HG03565 (cell line): Measurements from ENCODE around the gene CRYBG1.

Experiments used
- ATAC-seq: cut with Tn5 transposase; IDR thresholded peaks from one replicate; pipeline ENCODE4 v1.9.1; 2021; ENCODE audit warnings: mild to moderate bottlenecking, moderate library complexity; ENCODE audit not compliant: unreplicated experiment

The CRYBG1 gene

DNA sequence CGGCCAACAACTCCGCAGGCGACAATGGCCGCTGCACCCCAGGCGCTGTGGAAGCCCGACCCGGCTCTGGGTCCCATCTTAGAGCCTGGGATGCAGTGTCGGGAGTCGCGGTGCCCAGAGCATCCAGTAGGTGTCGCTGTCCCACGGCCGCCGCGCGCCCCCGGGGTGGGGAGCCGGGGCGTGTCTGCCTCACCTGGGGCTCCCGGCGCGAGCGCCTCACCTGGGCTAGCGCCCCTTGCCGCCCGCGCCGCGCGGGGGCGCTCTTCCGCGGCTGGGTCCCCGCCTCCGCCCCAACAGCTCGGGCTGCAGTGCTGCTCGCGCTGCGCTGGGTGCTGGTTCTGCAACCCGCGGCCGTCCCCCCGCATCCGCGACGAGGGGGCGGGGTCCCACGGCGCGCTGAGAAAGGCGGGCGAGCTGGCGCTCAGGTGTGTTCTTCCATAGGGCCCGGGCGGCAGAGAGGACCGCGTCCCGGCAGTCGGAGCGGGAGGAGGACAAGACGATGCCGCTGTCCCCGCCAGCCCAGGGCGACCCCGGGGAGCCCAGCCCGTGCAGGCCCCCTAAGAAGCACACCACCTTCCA lies at the start of gene CRYBG1:
Gene CRYBG1 (plus strand): TSS at position 308 of the 579 bp plus-strand sequence. CDS start 192 bp downstream, at position 500.
- ATAC-seq: peak; percentile 54

GRCh38 chr6:106315765-106316374 lies 44.6 kb upstream of the CRYBG1 start:
- no peak for ATAC-seq

GRCh38 chr6:106316375-106316766 lies 44.1 kb upstream of the CRYBG1 start:
- ATAC-seq: peak; percentile 39

- no peak for ATAC-seq
Measured at GRCh38 chr6:106318061-106318460, 42.5 kb upstream of the CRYBG1 start.

DNA sequence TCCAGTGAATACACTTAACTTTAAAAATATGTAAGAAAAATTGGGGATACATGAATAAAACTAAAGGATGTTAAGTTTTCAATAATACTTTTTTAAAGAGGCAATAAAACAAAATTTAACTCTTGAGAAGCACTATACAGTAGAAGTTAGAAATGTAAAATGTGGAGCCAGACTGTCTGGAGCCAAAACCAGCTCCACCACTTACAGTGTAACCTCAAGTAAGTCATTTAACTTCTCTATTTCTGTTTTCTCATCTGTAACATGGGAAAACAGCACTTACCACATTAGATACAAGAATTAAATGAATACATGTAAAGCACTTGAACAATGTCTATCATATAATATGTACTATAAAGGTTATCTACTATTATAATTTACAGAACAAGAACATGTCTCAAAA lies 41.7 kb upstream of the CRYBG1 start:
- ATAC-seq: no peak

DNA sequence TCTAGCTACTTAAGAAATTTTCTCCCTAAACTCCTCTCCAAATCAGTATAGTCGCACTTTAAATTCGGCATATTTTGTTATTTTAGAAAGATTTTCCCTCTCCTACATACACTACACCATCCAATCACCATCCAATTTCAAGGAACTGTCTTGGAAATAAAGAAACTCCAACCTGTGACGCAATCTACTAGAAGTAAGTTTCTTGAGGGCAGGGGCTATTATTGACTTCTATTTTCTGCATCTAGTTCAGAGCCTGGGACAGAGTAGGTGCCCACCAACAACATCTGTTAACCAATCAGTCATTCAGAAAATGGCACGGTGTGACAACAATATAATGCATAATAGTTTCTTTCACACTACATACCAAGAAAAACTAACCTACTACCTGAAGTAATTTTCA lies 38.6 kb upstream of the CRYBG1 start:
- ATAC-seq: no peak

DNA sequence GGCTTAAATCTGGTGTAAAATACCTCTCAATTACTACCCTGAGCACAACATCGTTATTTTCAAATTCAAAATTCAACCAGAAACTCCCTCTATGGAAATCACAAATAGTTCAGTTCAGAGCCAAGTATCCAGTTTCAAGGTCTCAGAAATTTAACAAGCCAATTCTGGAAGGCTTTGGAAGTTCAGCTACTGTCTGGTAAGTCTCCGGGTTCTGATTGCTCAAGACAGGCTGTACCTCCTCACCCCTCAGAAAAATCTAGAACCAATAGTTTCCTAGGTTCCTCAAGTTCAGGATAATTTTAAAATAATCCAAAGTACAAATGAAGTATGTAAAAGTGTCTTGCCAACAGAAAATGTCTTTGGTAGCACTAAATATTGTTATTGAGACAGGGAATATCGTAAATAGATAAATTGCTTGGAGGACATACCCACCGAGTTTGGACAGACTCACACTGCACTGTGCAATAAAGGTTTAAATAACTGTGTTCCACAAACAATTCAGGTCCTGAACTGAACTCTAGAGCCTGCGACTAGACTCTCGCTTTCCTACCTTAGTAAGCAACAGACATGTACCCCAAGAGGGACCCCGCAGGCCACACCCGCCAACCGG lies 35.7 kb upstream of the CRYBG1 start:
- ATAC-seq: no peak

- peak; percentile 93 for ATAC-seq
Measured at GRCh38 chr6:106325336-106326178, 35.0 kb upstream of the CRYBG1 start, which contains the start of gene ATG5. Gene ATG5, minus strand, starts transcription at chr6:106325760. Its CDS starts 9,552 bp downstream, at chr6:106316208.

- no peak for ATAC-seq
Measured at GRCh38 chr6:106334646-106335448, 25.7 kb upstream of the CRYBG1 start.

GRCh38 chr6:106339334-106340029 lies 21.0 kb upstream of the CRYBG1 start:
- peak; percentile 61 for ATAC-seq

GRCh38 chr6:106347219-106347618 lies 13.3 kb upstream of the CRYBG1 start:
- no peak for ATAC-seq

- ATAC-seq: no peak
Measured at GRCh38 chr6:106356378-106356777, 4.1 kb upstream of the CRYBG1 start.

DNA sequence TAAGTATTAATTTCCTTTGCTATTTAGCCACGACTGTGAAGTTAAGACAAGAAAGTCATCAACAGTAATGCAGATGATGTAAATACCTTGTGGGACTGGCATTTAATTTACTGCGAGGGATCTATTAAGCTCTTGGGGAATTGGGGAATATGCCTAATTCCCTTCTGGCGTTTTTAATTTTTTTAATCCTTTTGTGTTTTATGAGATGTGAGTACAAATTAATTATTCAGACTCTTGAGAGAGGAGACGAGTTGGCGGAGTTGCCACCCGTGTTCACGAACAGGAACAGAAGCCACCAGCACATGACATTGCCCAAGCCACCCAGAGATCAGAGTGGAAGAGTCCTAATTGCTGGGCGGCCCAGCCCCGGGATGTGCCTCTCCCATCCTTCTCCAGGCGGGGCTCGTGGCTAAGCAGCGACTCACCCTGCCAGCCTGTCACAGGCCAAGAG lies 533 bp upstream of the CRYBG1 start:
- ATAC-seq: no peak

GRCh38 chr6:106360989-106361430 lies 493 bp downstream of the CRYBG1 start:
- no peak for ATAC-seq

DNA sequence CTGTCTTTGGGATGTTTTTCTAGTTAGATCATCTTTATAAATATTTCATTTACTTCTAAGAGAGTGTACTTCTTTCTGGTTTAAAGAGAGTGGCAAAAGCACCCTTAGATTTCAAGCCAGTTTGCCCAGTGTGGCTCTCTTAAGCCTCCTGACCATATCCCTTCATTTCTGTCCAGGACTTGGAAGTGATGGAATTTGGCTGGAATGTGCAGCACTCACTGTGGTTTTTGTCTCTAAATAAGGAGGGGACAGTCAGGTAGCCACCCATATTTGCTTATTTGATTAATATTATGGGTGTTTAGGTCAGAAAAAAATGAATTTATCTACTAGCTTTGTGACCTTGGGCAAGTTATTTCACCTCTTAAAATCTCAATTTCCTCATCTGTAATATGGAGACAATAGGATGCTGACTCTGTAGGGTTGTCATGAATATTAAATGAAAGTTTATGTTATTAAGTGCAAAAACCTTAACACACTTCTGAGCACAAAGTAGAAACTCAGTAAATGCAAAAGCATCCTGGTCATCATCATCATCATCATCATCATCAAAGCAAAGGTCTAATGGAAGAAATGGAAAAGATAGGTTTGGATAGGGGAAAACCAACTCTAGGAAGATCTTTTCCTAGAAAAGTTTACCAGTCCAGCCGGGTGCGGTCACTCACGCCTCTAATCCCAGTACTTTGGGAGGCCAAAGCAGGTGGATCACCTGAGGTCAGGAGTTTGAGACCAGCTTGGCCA lies 3.1 kb downstream of the CRYBG1 start:
- ATAC-seq: no peak

GRCh38 chr6:106369739-106370138 lies 9.2 kb downstream of the CRYBG1 start:
- ATAC-seq: no peak

DNA sequence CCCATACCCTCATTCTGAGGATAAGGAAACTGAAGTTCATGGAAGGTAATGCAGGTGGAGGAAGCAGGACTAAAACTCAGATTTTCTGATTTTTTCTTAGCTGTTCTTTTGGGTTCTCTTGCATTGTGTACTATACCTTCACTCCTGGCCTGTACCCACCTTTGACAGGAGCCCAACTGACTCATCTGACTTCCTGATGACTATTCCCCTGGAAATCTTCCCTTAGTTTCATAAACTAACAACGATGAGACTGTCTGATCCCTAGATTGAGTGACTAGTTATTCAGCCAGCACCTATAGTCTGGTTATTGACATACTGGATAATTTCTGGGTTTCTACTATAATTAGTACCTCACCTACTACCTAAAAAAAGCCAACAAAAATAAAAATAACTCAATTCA lies 10.1 kb downstream of the CRYBG1 start:
- no peak for ATAC-seq

DNA sequence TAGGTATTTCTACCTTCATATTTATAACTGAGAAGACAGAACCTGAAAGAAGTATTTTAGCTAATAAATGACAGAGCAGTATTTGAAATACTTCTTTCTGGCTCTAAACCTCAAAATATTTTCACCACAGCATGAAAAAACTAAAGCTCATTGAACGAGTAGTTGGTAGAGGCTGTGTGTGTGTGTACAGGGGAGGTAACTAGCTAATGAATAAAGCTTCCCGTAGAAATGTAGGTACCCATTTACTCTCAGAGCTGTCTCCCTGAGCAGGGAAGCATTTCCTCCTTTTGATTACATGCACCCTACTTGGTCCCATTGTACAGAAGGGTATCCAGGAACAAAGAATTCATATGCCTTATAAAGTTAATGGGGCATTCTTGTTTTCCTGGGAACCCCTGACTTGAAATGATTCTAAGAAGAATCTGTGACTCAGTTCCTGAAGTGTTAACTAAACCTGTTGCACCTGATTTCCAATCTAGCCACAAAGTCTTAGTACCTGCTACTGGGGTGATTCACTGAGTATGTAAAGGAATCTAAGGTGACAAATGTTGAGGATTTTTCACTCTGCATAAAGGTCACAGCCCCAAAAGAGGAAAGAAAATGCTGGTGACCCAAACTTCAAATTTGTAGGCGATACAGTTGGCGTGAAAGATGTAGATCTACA lies 12.5 kb downstream of the CRYBG1 start:
- ATAC-seq: no peak
